Measurements from ENCODE around the gene LRRFIP1.
"Not testable (repeated sequence)": the region's sequence is repeated elsewhere in the genome, so short reads cannot be mapped to it uniquely, and the experiment has no call there.

The LRRFIP1 gene, protein sequence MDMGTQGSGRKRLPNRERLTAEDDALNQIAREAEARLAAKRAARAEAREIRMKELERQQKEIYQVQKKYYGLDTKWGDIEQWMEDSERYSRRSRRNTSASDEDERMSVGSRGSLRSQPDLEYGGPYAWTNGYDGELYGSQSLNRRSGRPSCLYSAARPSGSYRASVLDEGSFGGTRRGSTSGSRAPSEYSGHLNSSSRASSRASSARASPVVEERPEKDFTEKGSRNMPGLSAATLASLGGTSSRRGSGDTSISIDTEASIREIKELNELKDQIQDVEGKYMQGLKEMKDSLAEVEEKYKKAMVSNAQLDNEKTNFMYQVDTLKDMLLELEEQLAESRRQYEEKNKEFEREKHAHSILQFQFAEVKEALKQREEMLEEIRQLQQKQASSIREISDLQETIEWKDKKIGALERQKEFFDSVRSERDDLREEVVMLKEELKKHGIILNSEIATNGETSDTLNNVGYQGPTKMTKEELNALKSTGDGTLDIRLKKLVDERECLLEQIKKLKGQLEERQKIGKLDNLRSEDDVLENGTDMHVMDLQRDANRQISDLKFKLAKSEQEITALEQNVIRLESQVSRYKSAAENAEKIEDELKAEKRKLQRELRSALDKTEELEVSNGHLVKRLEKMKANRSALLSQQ

DNA sequence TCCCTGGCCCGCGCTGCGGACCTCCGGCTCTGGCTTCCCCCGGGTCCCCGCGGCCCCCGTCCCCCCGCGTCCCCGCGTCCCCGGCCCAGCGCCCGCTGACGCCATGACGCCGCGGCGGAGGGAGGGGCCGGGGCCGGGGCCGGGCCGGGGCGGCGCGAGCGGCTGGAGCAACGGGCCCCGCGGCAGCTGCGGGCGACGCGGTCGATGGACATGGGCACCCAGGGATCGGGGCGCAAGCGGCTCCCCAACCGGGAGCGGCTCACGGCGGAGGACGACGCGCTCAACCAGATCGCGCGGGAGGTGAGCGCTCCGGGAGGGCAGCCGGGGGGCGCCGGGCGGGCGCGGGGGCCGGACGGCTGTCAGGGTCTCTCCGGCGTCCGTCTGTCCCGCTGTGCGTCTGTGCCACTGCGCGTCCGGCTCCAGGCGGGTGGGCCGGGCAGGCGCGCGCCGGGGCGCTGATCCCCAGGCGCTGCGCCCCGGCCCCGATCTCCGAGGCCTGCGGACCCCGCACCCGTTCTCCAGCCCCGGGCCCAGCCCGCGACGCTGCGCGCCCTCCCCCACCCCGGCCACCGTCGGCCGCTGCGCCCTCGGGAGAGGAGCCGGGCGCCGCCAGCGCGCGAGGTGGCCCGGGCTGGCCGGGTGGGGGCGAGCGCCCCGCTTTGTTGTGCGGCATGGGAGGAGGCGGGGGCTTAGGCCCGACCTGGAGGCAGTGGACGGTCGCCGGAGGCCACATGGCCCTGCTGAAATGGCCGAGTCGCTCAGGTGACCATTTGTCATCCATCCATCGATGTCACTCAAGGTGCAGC is at the start of gene LRRFIP1:
TSS of gene LRRFIP1 (plus strand) at position 147 of the 806 bp plus-strand sequence. CDS start at position 205, 58 bp downstream.
- in situ Hi-C loops (cut with HindIII; ENCODE audit: low sequenced_read_pairs), result no loop called here

DNA sequence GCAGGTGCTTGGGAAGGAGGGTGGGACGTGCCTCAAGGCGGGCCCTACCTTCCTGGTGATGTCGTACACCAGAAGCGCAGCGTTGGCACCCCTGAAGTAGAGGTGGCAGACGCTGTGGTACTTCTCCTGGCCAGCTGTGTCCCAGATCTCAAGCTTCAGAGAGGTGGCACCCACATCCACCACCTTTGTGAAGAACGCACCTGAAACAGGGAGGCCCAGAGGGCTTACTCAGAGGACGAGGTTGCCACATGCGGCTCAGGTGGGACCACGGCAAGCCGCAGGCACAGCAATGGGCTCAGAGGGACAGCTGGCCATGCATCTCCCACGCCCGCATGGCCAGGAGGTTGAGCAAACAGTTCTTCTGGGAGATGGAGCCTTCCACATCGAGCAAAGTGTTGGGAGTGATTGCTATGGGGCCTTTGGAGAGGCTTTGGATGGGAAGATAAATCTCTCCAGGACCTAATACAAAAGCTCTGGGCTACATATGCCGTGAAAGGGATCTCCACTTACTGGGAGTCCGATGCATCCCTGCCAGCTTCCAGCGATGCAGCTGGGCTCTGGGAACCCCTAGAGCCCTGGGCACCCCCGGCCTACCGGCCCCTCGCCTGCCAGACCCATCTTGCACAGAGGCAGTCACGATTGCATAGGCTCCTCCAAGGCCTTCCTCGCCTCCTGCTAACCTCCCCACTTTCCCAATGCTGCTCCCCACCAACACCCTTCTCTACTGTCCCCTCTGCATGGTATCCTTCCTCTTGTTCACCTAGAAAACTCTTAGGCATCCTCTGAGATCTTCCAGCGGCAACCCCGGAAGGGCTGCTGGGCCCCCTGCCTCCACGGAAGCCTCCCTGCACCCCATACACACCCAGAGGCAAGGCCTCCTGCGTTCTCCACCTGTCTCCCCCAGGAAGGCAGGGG is 49.2 kb upstream of the LRRFIP1 start:
- in situ Hi-C loops (cut with HindIII; ENCODE audit: low sequenced_read_pairs), result no loop called here

DNA sequence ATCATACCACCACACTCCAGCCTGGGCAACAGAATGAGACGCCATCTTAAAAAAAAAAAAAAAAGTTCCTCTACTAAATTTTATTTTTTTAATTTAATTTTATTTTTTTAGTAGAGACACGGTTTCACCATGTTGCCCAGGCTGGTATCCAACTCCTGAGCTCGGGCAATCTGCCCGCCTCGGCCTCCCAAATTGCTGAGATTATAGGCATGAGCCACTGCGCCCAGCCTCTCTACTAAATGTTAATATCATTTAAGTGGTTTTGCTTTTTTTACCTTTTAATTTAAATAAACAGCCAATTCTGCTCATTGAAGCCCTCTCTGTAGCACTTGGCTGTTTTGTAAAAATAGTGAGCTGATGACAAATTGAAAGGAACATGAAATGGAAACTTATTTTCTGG is 46.1 kb upstream of the LRRFIP1 start:
- in situ Hi-C loops (cut with HindIII; ENCODE audit: low sequenced_read_pairs), result no loop called here

DNA sequence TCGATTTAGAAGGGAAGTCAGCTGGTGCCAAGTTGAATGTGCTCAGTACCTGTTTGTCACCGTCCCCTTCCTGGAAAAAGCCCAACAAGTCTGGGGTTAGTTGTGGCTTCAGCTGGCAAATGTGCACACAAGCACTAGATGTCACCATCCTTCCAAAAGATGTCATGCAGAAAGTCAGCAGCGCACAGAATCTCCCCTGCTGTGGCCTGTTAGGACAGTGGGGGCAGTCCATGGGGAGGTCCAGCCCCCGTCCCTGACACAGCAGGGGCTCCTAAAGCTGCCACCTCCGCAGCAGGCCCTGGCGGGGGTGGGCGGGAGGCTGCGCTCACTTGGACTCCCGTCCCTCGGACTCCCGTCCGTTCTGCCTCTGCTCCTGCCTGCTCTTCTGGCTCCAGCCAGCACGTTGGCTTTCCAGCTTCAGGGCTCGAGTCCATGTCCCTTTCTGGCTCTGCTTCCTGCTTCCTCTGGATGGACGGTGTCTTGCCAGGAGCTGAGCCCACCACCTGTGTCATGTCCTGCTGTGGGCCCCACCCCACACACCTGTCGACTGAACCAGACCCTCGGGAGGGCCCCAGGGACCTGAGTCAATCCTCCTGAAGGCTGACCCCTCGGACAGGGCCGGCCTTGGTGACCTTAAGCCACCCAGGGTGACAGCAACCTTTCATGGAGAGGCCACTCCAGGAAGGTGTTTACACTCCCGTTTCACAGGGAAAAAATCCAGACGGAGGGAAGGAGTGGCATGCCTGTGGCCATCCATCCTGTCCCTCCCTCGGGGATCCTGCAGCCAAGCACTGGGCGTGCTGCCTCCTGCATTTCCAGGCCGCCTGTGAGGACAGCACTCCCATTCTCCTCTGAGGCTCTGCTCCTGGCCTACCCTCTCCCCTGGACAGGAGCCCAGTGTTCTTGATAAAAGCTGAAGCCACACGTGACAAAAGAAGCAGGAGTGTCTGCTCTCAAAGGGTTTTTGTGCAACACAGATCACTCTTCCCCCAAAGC is 45.3 kb upstream of the LRRFIP1 start:
- in situ Hi-C loops (cut with HindIII; ENCODE audit: low sequenced_read_pairs), result no loop called here

DNA sequence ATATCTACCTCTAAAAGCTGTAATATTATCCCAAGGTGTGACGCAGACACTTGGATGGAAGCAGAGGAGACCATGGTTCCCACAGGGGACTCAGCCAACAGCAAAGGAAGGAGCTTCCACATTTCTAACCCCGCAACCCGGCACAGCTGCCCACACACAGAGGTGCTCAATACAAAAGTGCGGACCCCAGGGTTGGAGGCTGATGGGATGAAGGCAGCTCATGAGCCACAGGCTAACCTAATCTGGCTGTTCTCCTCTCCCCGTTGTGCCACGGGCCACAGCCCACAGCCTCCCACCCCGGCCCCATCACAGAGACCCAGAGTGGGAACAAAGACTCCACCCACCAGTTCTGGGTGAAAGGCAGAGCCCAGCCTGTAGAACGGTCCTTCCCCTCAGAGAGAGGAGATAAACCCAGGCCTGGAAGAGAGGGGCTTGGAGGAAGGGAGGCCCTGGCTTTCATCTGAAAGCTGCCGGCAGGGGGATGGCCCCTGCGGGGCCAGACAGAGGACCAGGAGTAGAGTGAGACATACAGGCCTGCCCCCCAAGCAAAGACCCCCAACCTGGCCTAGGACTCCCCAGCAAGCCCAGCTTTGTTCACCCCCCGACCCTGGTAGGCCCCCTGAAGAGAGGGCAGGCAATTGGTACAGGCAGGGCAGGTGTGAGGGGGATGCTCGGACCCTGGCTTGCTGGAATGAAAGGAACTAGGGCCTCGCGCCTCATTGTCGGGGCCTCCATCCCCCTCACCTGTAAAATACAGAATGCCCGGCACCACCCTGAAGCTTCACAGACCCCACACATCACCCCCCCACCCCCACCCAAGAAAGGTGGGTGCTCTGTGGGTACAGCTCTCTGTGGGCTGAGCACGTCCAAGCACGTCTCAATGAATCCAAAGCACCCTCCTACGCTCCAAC is 43.7 kb upstream of the LRRFIP1 start:
- in situ Hi-C loops (cut with HindIII; ENCODE audit: low sequenced_read_pairs), result no loop called here

DNA sequence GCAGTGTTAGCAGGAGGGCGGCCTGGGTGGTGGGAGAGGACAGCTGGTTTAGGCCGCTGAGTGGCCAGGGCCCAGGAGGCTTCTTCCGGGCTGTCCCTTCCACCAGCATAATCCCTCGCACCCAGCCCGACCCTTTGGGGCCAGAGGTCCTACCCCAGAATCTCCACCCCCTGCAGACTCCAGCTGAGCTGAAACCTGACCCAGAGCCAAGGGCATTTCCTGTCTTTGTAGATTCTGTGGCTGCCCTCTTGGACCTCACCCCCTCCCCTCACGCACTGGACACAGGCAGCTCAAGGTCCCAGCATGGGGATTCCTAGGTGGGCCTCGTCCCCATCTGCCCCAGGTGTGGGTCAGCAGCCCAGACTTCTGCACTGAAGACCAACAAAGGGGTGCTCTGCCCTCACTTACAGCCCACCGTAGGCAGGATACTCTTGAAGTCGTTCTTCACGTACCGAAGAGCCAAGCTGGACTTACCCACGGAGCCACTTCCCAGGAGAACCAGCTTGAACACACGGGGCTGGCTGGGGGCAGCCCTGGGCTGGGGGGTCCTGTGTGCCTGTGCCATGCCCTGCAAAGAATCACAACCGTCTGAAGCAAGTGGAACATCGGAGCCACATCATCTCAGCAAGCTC is 41.7 kb upstream of the LRRFIP1 start:
- in situ Hi-C loops (cut with HindIII; ENCODE audit: low sequenced_read_pairs), result no loop called here

DNA sequence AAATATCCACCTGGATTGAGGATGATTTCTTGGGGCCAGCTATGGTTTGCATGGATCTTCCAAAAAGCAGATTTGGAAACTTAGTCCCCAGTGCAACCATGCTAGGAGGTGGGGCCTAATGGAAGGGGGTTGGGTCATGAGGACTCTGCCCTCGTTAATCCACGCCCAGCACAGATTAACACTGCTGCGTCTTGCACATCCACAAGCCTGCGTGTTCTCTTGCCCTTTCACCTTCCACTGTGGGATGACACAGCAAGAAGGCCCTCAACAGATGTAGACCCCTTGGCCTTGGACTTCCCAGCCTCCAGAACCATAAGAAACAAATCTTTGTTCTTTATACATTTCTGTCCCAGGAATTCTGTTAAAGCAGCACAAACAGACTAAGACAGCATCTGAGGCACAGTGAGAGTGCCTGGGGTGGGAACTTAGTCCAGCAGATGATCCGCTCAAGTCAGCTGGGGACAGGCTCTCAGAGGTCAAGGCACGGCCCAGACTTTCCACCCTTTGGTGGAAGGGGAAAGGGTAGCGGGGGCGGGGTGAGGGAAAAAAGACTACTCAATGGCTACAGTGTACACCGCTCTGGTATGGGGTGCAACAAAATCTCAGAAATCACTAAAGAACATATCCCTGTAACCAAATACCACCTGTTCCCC is 39.2 kb upstream of the LRRFIP1 start:
- in situ Hi-C loops (cut with HindIII; ENCODE audit: low sequenced_read_pairs), result no loop called here

DNA sequence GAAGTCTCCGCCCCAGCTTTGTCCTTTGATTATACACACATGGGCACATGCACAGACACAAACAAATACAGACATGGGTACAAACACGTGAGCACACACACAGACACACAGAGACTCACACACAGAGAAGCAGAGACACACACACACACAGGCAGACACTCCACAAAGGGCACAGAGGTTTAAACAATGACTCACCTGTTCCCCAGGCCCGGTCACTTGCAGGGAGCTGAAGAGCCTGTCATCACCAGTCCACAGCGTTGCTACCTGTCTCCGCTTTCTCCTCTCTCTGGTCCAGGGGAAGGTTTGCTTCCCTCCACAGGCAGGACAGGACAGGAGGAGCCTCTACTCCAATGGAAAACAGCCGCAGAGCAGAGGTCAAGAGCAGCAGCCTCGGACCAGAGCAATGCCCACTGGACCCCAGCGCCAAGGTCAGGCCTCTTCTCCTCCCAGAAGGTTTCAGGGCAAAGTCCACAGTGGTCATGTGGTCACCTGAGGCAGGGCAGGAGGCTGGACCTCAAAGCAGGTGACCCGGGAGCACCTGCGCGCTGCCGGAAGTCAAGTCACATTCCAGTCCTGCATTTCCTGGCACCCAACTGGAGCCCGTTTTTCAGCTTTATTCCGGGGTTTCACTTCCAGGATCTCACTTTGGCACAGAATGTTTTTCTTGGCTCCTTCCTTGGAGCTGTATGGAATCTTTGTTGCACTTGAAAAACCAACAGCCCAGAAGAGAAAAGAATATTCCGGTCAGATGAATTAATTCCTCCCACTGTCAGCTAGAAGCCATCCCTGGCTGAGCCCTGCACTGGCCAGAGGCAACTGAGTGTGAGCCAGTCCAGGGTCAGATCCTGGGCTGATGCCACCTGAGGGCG is 36.9 kb upstream of the LRRFIP1 start, which contains the start of gene RAB17:
TSS of gene RAB17 (minus strand) at position 463 of the 869 bp plus-strand sequence. CDS start 4,580 bp downstream, outside the sequence.
- in situ Hi-C loops (cut with HindIII; ENCODE audit: low sequenced_read_pairs), result no loop called here

DNA sequence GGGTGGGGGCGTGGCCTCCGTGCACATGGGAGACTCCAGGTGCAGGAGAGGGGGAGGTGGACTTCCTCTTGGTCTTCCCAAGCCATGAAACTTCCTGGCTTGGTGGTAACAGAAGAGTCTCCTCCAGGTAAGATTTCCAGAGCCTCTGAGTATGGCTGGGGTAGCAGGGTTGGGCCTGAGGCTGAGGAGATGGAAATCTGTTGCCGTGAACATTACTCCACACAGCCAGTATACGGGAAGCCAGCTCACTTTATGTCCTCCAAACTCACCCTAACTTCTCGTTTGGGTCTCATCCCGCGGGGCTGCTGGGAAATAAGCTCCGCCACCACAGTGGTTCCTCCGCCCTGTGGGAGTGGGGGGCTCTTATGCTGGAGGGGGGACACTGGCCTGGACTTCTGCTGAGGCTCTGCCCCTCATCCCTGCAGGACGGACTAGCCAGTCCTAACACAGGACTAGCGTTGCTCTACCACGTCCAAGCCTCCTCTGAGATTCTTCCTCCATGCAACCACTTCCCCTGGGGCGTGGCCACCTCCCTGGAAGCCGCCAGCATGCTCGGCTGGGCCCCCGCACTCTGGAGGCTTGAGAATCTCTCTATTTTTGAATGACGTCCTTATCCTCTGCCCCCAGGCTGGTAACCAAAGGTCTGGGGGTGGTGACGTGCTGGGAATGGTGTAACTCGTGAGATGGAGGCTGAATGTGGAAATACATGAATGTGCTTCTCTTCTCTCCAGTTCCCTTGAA is 36.1 kb upstream of the LRRFIP1 start:
- in situ Hi-C loops (cut with HindIII; ENCODE audit: low sequenced_read_pairs), result no loop called here

DNA sequence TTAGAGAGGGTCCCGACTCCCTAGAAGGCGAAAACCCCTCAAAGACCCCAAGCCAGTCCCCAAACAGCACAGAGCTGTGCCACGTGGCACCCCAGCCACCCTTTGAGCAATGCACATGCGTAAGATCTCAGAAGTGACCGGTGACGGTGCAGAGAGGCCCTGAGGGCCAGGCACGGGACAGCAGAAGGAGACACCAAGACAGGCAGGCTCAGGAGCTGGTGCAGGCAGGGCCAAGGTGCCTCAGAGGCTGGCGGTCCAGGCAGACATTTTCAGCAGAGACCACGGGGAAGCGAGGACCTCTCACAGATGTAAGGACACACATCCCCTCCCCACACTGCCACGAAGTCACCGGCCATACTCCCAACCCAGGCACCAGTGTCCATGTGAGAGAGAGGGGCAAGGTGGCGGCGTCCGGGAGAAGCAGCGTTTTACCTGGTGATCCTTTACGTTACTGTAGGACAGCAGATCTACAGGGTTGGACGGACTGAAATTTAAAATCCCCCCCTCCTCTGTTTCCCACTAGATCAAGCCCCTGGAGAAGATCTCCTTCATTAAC is 34.9 kb upstream of the LRRFIP1 start:
- in situ Hi-C loops (cut with HindIII; ENCODE audit: low sequenced_read_pairs), result no loop called here

DNA sequence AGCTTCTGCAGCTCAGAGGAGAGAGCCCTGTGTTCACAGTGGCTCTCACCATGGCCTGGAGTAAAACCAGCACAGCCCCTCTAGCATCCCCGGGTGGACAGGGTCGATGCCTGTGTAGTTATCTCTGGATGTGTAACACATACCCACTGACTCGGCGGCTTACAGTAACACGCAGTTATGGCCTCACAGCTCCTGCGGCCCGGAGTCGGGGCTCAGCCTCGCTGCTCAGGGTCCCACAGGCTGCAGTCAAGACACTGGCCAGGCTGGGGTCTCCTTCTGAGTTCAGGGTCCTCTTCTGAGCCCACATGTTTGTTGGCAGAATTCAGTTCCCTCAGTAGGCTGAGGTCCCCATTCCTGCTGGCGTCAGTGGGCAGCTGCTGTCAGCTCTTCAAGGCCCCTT is 34.4 kb upstream of the LRRFIP1 start:
- in situ Hi-C loops (cut with HindIII; ENCODE audit: low sequenced_read_pairs), result no loop called here

DNA sequence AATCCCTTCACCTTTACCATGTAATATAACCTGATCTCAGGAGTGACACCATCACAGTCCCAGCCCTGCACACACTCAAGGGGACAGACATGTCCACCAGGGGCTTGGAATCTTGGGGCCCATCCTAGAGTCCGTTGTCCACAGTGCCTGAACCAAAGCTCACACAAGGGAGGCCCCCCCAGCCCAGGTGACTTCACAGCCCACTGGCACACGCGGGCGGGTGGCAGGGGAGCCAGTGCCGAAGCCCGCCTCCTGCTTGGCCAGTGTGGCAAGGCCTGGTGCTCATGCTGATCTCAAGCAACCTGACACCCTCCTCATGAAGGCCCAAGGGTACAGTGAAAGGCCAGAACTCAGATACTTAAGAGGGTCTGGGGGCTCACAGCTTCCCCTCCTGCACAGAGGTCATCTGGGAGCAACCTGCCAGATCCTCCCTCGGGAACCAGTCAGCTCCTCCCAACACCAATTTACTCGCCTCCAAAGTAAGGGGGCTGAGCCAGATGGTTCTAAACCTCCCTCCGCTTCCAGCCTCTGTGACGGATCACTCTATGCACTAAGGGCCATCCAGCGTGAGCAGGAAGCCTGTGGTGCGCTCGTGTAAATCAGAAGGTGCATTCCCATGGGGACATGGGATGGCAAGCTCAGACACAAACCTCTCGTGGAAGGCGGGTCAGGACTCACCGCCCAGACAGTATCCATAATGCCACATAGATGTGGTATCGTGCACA is 33.6 kb upstream of the LRRFIP1 start:
- in situ Hi-C loops (cut with HindIII; ENCODE audit: low sequenced_read_pairs), result no loop called here

DNA sequence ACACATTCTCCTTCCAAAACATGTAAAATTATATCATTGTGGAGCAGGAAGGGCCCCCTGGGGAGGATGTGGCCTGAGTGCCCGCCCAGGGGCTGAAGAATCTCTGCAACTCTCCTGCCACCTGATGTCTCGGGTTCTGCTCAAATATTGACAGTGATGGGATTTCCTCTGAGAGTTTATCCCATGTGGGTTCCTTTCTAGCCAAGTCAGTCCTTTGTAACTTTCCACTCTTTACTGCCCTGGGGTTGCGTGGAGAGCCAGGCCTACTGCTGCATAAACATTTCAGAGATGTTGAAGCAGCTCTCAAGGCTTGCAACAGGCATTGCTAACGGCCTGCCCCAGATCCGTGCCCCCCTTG is 32.9 kb upstream of the LRRFIP1 start:
- in situ Hi-C loops (cut with HindIII; ENCODE audit: low sequenced_read_pairs), result no loop called here

DNA sequence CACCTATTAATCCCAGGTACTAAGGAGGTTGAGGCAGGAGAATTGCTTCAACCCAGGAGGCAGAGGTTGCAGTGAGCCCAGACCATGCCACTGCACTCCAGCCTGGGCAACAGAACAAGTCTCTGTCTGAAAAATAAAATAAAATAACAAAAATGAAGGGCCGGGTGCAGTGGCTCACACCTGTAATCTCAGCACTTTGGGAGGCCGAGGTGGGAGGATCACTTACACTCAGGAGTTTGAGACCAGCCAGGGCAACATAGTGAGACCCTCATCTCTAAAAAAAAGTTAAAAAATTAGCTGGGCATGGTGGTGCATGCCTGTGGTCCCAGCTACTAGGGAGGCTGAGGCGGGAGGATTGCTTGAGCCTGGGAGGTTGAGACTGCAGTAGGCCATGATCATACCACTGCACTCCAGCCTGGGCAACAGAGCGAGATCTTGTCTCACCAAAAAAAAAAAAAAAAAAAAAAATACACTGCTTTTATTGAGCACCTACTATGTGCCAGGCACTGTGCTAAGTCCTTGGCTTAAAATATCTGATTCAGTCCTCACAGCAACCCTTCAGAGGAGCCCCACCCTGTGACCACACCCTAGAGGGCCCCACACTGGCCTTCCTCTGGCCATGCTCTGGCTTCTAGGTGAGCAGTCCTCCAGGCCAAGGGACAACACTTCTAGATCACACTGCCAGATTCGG is 31.4 kb upstream of the LRRFIP1 start:
- in situ Hi-C loops (cut with HindIII; ENCODE audit: low sequenced_read_pairs), result not testable (repeated sequence)
